CD4-positive, alpha-beta T cell (primary cell): ENCODE results near the gene C3orf33. TPM values are rescaled to one million over a fixed set of nuclear protein-coding genes. Genes with fewer than 3 reads are reported as not detected.
A peak's percentile ranks its signal among the peaks of the same experiment; 100 is the strongest.

Experiments
- ATAC-seq: fragments of 200-7000 bp; cut with Tn5 transposase; one replicate; pipeline ENCODE4 v1.10.0; 2022; ENCODE audit warnings: mild to moderate bottlenecking; ENCODE audit not compliant: poor library complexity
- CTCF ChIA-PET: fragments of 350-600 bp; sonication (Branson Sonifier 250); formaldehyde crosslinking; loops from one replicate; lab custom pipeline; 2021; ENCODE audit warnings: antibody characterized with exemption, inconsistent platforms; lab: Charles Lee
- POLR2A ChIA-PET: fragments of 350-600 bp; sonication (Branson Sonifier 250); formaldehyde crosslinking; loops from one replicate; lab custom pipeline; 2021; ENCODE audit warnings: antibody characterized with exemption, inconsistent platforms; lab: Charles Lee
- DNase-seq, 14 experiments: peaks; one replicate each; pipeline ENCODE4 v3.0.0-alpha.2; 2013 to 2020; ENCODE audit warnings: mixed read lengths in 2 of 14
- H3K27ac ChIP-seq, 2 donors: one replicate each; pipeline versions ENCODE4 v1.5.1 to v1.7.0; 2013; ENCODE audit warnings: low read length in 2 of 2, low read depth in 1 of 2, mild to moderate bottlenecking in 1 of 2
- H3K27me3 ChIP-seq, 2 experiments: 1 replicate in 1 of 2; 2 replicates in 1 of 2; pipeline versions ENCODE4 v1.6.1 to v1.7.0; 2013; ENCODE audit warnings: low read length in 2 of 2, control low read depth in 1 of 2, mild to moderate bottlenecking in 1 of 2, moderate library complexity in 1 of 2; ENCODE audit not compliant: insufficient read depth in 2 of 2, control insufficient read depth in 1 of 2
- H3K36me3 ChIP-seq: one replicate; pipeline ENCODE4 v1.6.1; 2013; ENCODE audit warnings: low read length, control low read depth; ENCODE audit not compliant: insufficient read depth
- H3K4me1 ChIP-seq: one replicate; pipeline ENCODE4 v1.6.1; 2013; ENCODE audit warnings: low read length, control low read depth; ENCODE audit not compliant: insufficient read depth
- H3K4me3 ChIP-seq: one replicate; pipeline ENCODE4 v1.5.1; 2013; ENCODE audit warnings: mild to moderate bottlenecking, low read length, moderate library complexity
- H3K9me3 ChIP-seq, 2 experiments: 1 replicate in 1 of 2; 2 replicates in 1 of 2; pipeline versions ENCODE4 v1.6.1 to v1.7.0; 2013; ENCODE audit warnings: low read length in 2 of 2, mild to moderate bottlenecking in 2 of 2, control low read depth in 1 of 2, moderate library complexity in 1 of 2; ENCODE audit not compliant: control insufficient read depth in 1 of 2, insufficient read depth in 1 of 2
- H3K27ac Mint-ChIP-seq: one replicate; pipeline ENCODE4 v1.8.0; 2020; ENCODE audit warnings: mixed read lengths
- H3K27me3 Mint-ChIP-seq: one replicate; pipeline ENCODE4 v1.8.0; 2021; ENCODE audit warnings: mixed read lengths
- H3K36me3 Mint-ChIP-seq: one replicate; pipeline ENCODE4 v1.8.0; 2021; ENCODE audit warnings: low read depth, mixed read lengths
- H3K4me1 Mint-ChIP-seq: one replicate; pipeline ENCODE4 v1.8.0; 2021; ENCODE audit warnings: low read depth, mixed read lengths
- H3K4me3 Mint-ChIP-seq: one replicate; pipeline ENCODE4 v1.8.0; 2020; ENCODE audit warnings: mild to moderate bottlenecking, mixed read lengths
- H3K9me3 Mint-ChIP-seq: one replicate; pipeline ENCODE4 v1.8.0; 2020; ENCODE audit warnings: mixed read lengths
- intact Hi-C, 2 experiments: fragments of 100-400 bp; cut with DNase I in 1 of 2; cut with micrococcal nuclease in 1 of 2; formaldehyde crosslinking; loops; one replicate each; pipeline versions ENCODE4 v1.15.1 to v1.9.0; 2023 to 2025; cut with DNase I, micrococcal nuclease
- total RNA-seq, 174 experiments: library from RNA in 2 of 174; stranded (reverse) in 2 of 174; gene quantifications; one replicate each; pipeline ENCODE4 v1.2.3 and lab custom pipeline; 2021 to 2026
- TF ChIP-seq, protein P1 (sequence below): fragments of 200-600 bp; IDR thresholded peaks from one replicate; pipeline ENCODE4 v1.8.0; 2022; ENCODE audit warnings: antibody characterized with exemption, mild to moderate bottlenecking

Gene C3orf33
- total RNA-seq, 2 experiments from 2014 or later = 2.4 to 2.6 TPM

DNA sequence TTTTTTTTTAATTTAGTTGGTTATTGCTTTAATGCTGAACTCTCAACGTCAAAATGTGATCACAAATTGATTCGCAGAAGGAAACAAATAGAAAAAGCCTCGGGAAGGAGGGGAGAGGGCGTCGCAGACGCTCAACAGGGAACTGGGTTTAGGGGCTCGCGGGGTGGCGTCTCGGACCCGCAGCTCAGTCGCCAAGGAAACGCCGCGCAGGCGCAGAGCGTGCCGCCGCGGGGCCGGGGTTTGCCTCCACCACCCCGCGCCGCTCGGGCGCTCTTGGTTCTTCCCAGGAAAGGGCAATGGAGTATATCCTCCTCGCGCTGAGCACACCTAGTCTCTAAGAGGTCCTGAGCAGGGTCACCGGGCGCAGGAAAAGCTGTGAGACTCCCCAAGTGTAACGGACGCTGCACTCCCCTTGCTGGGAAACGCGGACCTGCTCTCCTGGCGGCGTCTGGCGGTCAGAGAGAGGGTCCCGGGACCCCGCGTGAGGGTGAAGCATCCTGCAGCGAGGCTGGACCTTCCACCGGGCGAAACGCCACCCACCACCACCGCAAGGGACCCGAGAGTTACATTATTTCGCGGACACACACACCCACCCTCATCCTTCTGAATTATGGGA is 62.0 kb downstream of the C3orf33 start:
- peak; percentile 22 for ATAC-seq
- H3K4me1 Mint-ChIP-seq = peaks cover 30% of the 10 kb centered on the region
- TF ChIP-seq, protein P1, sequence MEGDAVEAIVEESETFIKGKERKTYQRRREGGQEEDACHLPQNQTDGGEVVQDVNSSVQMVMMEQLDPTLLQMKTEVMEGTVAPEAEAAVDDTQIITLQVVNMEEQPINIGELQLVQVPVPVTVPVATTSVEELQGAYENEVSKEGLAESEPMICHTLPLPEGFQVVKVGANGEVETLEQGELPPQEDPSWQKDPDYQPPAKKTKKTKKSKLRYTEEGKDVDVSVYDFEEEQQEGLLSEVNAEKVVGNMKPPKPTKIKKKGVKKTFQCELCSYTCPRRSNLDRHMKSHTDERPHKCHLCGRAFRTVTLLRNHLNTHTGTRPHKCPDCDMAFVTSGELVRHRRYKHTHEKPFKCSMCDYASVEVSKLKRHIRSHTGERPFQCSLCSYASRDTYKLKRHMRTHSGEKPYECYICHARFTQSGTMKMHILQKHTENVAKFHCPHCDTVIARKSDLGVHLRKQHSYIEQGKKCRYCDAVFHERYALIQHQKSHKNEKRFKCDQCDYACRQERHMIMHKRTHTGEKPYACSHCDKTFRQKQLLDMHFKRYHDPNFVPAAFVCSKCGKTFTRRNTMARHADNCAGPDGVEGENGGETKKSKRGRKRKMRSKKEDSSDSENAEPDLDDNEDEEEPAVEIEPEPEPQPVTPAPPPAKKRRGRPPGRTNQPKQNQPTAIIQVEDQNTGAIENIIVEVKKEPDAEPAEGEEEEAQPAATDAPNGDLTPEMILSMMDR = no peak

DNA sequence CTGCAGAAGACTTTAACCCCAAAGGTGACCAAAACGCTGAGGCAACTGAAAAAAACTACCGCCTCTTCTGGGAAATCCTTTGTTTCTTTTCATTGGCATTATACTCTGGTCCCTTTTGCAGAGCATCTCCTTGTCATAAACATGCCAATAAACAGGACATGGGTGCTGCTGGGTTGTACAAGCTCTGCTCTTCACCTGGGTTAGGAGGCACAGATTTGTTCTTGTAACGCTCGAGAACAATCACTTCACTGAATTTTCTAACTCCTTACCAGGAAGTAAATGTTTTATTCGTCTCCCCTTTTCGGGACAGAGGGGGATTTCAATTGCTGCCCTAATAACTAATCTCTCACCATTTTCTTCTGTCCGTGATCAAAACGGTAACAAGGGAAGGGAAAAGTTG is 62.5 kb downstream of the C3orf33 start:
- no peak overlapping the region for H3K27ac ChIP-seq
- Mint-ChIP-seq H3K4me3 (peak overlapping the region; percentile 94), H3K27ac (no peak overlapping the region), H3K4me1 (peaks cover 30% of the 10 kb centered on the region), H3K36me3 (no peaks in the 10 kb centered on the region), H3K27me3 (peaks cover 62% of the 10 kb centered on the region), H3K9me3 (no peaks in the 10 kb centered on the region)
- peaks cover 20 to 33% of the 10 kb centered on the region in 2 experiments for H3K27me3 ChIP-seq
- no peaks in the 10 kb centered on the region for H3K36me3 ChIP-seq
- H3K4me3 ChIP-seq = peak overlapping the region; percentile 72
- no peak for ATAC-seq
- CTCF ChIA-PET = interaction anchor here (1.3 kb wide), 1 partner anchor 62 kb away, joined by 4 read pairs; the partner anchor contains the start of gene C3orf33
- no peak for DNase-seq
- POLR2A ChIA-PET = no interaction called here
- intact Hi-C loops = loop anchor here in 1 of 2 experiments (5.0 kb wide), 1 partner anchor 114 kb away; no protein-coding TSS in a partner anchor
- no peaks in the 10 kb centered on the region for H3K9me3 ChIP-seq
- H3K4me1 ChIP-seq = peaks cover 23% of the 10 kb centered on the region
- TF ChIP-seq, protein P1 = no peak

More for the DNA sequence above, 62.0 kb downstream of the C3orf33 start:
- Histone ChIP-seq H3K4me3 (peak overlapping the region; percentile 72), H3K27ac (no peak overlapping the region), H3K9me3 (no peaks in the 10 kb centered on the region), H3K27me3 (peaks cover 20 to 33% of the 10 kb centered on the region in 2 experiments), H3K4me1 (peaks cover 23% of the 10 kb centered on the region), H3K36me3 (no peaks in the 10 kb centered on the region)
- Mint-ChIP-seq H3K27me3 (peaks cover 59% of the 10 kb centered on the region), H3K4me3 (peak overlapping the region; percentile 94), H3K9me3 (no peaks in the 10 kb centered on the region), H3K36me3 (no peaks in the 10 kb centered on the region), H3K27ac (peak overlapping the region; percentile 60)
- intact Hi-C loops = loop anchor here in 1 of 2 experiments (5.0 kb wide), 1 partner anchor 113 kb away; no protein-coding TSS in a partner anchor
- peak in 12 of 14 experiments; percentile 11 to 54 (median 22) for DNase-seq
- ChIA-PET POLR2A (no interaction called here), CTCF (no interaction called here)

DNA sequence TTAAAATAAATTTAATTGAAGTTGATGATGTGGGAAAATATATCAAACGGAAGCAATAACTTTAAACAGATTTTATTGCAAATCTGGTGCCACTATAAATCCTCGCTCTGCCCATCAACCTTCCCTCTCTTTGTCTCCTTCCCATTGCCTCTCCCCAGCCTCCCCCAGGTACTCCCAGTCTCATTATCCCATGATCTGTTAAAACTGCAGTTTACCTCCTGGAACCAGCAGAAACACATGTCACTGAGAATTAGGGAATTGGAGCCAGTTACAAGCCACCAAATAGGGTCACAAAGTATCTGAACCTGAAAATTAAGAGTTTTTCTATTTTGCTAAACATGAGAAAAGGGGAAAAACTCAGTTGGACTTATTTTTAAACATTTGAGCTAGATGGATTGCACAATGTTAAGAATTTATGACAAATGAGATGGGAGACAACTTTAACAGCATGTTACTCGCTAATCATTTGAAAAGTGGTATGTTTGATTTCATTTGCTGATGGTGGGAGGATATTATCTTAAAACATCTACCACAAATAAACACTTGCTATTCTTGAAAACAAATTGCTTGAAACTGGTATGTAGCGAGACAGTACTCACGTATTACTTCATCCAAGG is 63.6 kb downstream of the C3orf33 start:
- POLR2A ChIA-PET = interaction anchor here (1.2 kb wide), 1 partner anchor 31 kb away, joined by 4 read pairs; no protein-coding TSS in a partner anchor
- intact Hi-C loops = loop anchor here in 1 of 2 experiments (5.0 kb wide), 1 partner anchor 115 kb away; no protein-coding TSS in a partner anchor
- TF ChIP-seq, protein P1 = no peak
- CTCF ChIA-PET = interaction anchor here (1.3 kb wide), 1 partner anchor 63 kb away, joined by 4 read pairs; the partner anchor contains the start of gene C3orf33
- Histone ChIP-seq H3K4me3 (no peak overlapping the region), H3K27ac (no peak overlapping the region), H3K36me3 (no peaks in the 10 kb centered on the region), H3K4me1 (peaks cover 23% of the 10 kb centered on the region), H3K9me3 (no peaks in the 10 kb centered on the region), H3K27me3 (peaks cover 24 to 33% of the 10 kb centered on the region in 2 experiments)
- H3K9me3 Mint-ChIP-seq = no peaks in the 10 kb centered on the region
- ATAC-seq (no peak), DNase-seq (no peak)
- peaks cover 71% of the 10 kb centered on the region for H3K27me3 Mint-ChIP-seq
- H3K4me1 Mint-ChIP-seq = peaks cover 30% of the 10 kb centered on the region
- H3K4me3 Mint-ChIP-seq = peak overlapping the region; percentile 67
- H3K36me3 Mint-ChIP-seq = no peaks in the 10 kb centered on the region
- no peak overlapping the region for H3K27ac Mint-ChIP-seq
